ENCODE results near the gene PTPN22. TPM values are rescaled to one million over a fixed set of nuclear protein-coding genes. Genes with fewer than 3 reads are reported as not detected.

Gene PTPN22
- total RNA-seq (1 to 10 TPM in 5 of 7 donors, under 1 TPM in 2; 0.66 to 2.1 (median 1.6) TPM), polyA plus RNA-seq (1 to 10 TPM in 1 of 2 donors, under 1 TPM in 1; 0.24 to 4.2 TPM)
- long read RNA-seq, donor 1 = 0 reads
- long read RNA-seq, donor 2 = 0 reads
- long read RNA-seq, donor 3, partial matches to known transcripts = 1 of 4 reads
- long read RNA-seq, donor 3, other reads (novel, unspliced or antisense) = 1 of 4 reads

- no peak within 1 kb of the TSS for H3K4me3 ChIP-seq
- no peaks in the 10 kb centered on the region for H3K36me3 ChIP-seq
- WGBS, 3 donors = 83 to 87% (median 83%) methylated on average over 4 of the region's 4 CpGs
- TF ChIP-seq EP300 (IDR thresholded peaks at IDR 0.05) (no peak), POLR2A (IDR thresholded peaks at IDR 0.05) (no peak)
- TF ChIP-seq, protein P1, sequence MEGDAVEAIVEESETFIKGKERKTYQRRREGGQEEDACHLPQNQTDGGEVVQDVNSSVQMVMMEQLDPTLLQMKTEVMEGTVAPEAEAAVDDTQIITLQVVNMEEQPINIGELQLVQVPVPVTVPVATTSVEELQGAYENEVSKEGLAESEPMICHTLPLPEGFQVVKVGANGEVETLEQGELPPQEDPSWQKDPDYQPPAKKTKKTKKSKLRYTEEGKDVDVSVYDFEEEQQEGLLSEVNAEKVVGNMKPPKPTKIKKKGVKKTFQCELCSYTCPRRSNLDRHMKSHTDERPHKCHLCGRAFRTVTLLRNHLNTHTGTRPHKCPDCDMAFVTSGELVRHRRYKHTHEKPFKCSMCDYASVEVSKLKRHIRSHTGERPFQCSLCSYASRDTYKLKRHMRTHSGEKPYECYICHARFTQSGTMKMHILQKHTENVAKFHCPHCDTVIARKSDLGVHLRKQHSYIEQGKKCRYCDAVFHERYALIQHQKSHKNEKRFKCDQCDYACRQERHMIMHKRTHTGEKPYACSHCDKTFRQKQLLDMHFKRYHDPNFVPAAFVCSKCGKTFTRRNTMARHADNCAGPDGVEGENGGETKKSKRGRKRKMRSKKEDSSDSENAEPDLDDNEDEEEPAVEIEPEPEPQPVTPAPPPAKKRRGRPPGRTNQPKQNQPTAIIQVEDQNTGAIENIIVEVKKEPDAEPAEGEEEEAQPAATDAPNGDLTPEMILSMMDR (IDR thresholded peaks at IDR 0.05) = no peak
- DNase-seq = no peak
- H3K9me3 ChIP-seq = no peaks in the 10 kb centered on the region
- H3K27me3 ChIP-seq = no peaks in the 10 kb centered on the region
- H3K27ac ChIP-seq = no peak within 1 kb of the TSS
- intact Hi-C loops (cut with DNase I) = no loop called here
- no peaks in the 10 kb centered on the region for H3K4me1 ChIP-seq (ENCODE audit: insufficient read depth)
These were observed at the start of gene PTPN22 for GRCh38 chr1:113871597-113872113. Gene PTPN22 (minus strand): TSS chr1:113871712.

DNA sequence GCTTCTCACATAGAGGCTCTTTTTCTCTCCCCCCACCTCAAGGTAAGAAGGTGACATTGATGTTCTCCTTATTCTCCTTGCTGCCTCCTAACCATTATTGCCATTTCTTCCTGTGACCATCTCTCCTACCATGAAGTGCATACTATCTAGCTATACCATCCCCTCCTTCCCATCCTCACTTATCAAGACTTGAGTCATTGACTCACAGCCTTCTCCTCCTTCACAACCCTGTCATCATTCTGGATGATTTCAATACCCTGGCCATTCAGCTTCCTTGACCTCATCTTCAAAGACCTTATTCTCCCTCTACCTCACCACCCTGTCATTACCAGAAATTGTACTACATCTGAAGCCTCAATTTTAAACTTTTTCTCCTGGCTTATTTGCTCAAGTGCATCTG, 46.7 kb upstream of the PTPN22 start:
- DNase-seq = no peak
- no peaks in the 10 kb centered on the region for H3K27me3 ChIP-seq
- H3K9me3 ChIP-seq = no peaks in the 10 kb centered on the region
- H3K4me3 ChIP-seq = no peak overlapping the region
- no peak overlapping the region for H3K27ac ChIP-seq
- H3K36me3 ChIP-seq = no peaks in the 10 kb centered on the region
- no peaks in the 10 kb centered on the region for H3K4me1 ChIP-seq (ENCODE audit: insufficient read depth)
- intact Hi-C loops (cut with DNase I) = no loop called here
- TF ChIP-seq, protein P1 (IDR thresholded peaks at IDR 0.05) = no peak
- TF ChIP-seq POLR2A (IDR thresholded peaks at IDR 0.05) = no peak

GRCh38 chr1:113917400-113918082, 46.0 kb upstream of the PTPN22 start:
- intact Hi-C loops (cut with DNase I) = no loop called here
- Histone ChIP-seq H3K9me3 (no peaks in the 10 kb centered on the region), H3K4me3 (no peak overlapping the region), H3K27ac (no peak overlapping the region), H3K4me1 (ENCODE audit: insufficient read depth) (peaks cover 4% of the 10 kb centered on the region), H3K36me3 (no peaks in the 10 kb centered on the region), H3K27me3 (no peaks in the 10 kb centered on the region)
- 85 to 94% (median 94%) methylated on average over 2 of the region's 2 CpGs for WGBS, 3 donors
- DNase-seq = no peak
- TF ChIP-seq EP300 (IDR thresholded peaks at IDR 0.05) = no peak
- TF ChIP-seq POLR2A (IDR thresholded peaks at IDR 0.05) = no peak
- TF ChIP-seq, protein P1 (IDR thresholded peaks at IDR 0.05) = no peak

DNA sequence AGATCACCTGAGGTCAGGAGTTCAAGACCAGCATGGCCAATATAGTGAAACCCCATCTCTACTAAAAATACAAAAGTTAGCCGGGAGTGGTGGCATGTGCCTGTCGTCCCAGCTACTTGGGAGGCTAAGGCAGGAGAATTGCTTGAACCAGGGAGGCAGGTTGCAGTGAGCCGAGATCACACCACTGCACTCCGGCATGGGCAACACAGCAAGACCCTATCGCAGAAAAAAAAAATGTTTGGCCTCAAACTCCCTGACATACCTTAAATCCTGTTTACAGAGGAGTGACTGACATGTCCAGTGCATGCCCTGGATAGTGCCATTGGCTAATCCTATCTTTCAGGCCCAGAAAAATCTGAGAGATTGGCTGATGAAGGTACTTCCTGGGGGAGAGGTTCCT, 45.5 kb upstream of the PTPN22 start:
- intact Hi-C loops (cut with DNase I) = no loop called here
- H3K9me3 ChIP-seq = no peaks in the 10 kb centered on the region
- no peak overlapping the region for H3K4me3 ChIP-seq
- no peak overlapping the region for H3K27ac ChIP-seq
- peaks cover 4% of the 10 kb centered on the region for H3K4me1 ChIP-seq (ENCODE audit: insufficient read depth)
- no peak for DNase-seq
- H3K27me3 ChIP-seq = no peaks in the 10 kb centered on the region
- H3K36me3 ChIP-seq = no peaks in the 10 kb centered on the region
- TF ChIP-seq EP300 (IDR thresholded peaks at IDR 0.05) (no peak), POLR2A (IDR thresholded peaks at IDR 0.05) (no peak)
- TF ChIP-seq, protein P1 (IDR thresholded peaks at IDR 0.05) = no peak
- WGBS, 3 donors = 94 to 97% (median 96%) methylated on average over 5 of the region's 5 CpGs
